ENCODE results near the gene KCNK1. TPM values are rescaled to one million over a fixed set of nuclear protein-coding genes. Genes with fewer than 3 reads are reported as not detected.

KCNK1 gene
- total RNA-seq, 1 donor from 2014 or later: 5.7 TPM

- H3K36me3 ChIP-seq (ENCODE audit: insufficient read depth, low read length): no peaks in the 10 kb centered on the region
- no peaks in the 10 kb centered on the region for H3K9me3 Mint-ChIP-seq (ENCODE audit: unreplicated experiment)
Measured at GRCh38 chr1:233721004-233721595, 107.2 kb downstream of the KCNK1 start.

More at GRCh38 chr1:233721004-233721595, 107.2 kb downstream of the KCNK1 start:
- no peaks in the 10 kb centered on the region for H3K4me1 Mint-ChIP-seq (ENCODE audit: low read depth, unreplicated experiment)
- peaks cover 3% of the 10 kb centered on the region for H3K9me3 ChIP-seq (ENCODE audit: insufficient read depth, low read depth, low read length)
- FAIRE-seq: no peak
- no peak for DNase-seq (ENCODE audit: low read depth)
- H3K27ac Mint-ChIP-seq (ENCODE audit: unreplicated experiment): no peak overlapping the region
- no peaks in the 10 kb centered on the region for H3K27me3 ChIP-seq (ENCODE audit: insufficient read depth, low read length)
- H3K4me3 Mint-ChIP-seq (ENCODE audit: unreplicated experiment): no peak overlapping the region
- TF ChIP-seq EZH2 (IDR thresholded peaks at IDR 0.05; ENCODE audit: insufficient read depth, low read length) (no peak), CTCF (IDR thresholded peaks at IDR 0.05; ENCODE audit: insufficient read depth, low read depth, low read length) (no peak)
- H3K27me3 Mint-ChIP-seq (ENCODE audit: low read depth, unreplicated experiment): peaks cover 6% of the 10 kb centered on the region
- H2AFZ ChIP-seq (ENCODE audit: low read depth, low read length): no peak overlapping the region
- no peaks in the 10 kb centered on the region for H3K79me2 ChIP-seq (ENCODE audit: insufficient read depth, low read length)
- H3K4me3 ChIP-seq (ENCODE audit: insufficient read depth, low read depth, low read length): no peak overlapping the region
- H4K20me1 ChIP-seq (ENCODE audit: insufficient read depth, low read length): no peaks in the 10 kb centered on the region
- no peak overlapping the region for H3K4me2 ChIP-seq (ENCODE audit: low read length)
- H3K4me1 ChIP-seq (ENCODE audit: insufficient read depth, low read length): no peaks in the 10 kb centered on the region
- H3K36me3 Mint-ChIP-seq (ENCODE audit: low read depth, unreplicated experiment): no peaks in the 10 kb centered on the region
- no peak overlapping the region for H3K9ac ChIP-seq (ENCODE audit: low read length)
- H3K27ac ChIP-seq (ENCODE audit: low read depth, low read length): no peak overlapping the region

Small RNA genes within 50 kb of the gene (microRNA-seq; reads per million reads assigned to microRNA genes)
- not detected for gene MIR4427
